Measurements from ENCODE around the gene MDN1.

Gene MDN1

GRCh38 chr6:89596056-89596455, 223.5 kb downstream of the MDN1 start:
- no peak overlapping the region for H3K4me3 ChIP-seq (ENCODE audit: low read length)
- no peak overlapping the region for H3K27ac ChIP-seq (ENCODE audit: low read length)
- no peaks in the 10 kb centered on the region for H3K9me3 ChIP-seq (ENCODE audit: control insufficient read depth, low read depth, low read length)
- H3K9ac ChIP-seq (ENCODE audit: low read length): no peak overlapping the region
- no peaks in the 10 kb centered on the region for H3K36me3 ChIP-seq (ENCODE audit: control insufficient read depth, low read depth, low read length)
- H3K4me1 ChIP-seq (ENCODE audit: control insufficient read depth, low read depth, low read length): no peaks in the 10 kb centered on the region
- H3K27me3 ChIP-seq (ENCODE audit: control insufficient read depth, insufficient read depth, low read length): no peaks in the 10 kb centered on the region

Data from iPS-18a (cell line).